Measurements from ENCODE around the gene BCL6. TPM values are rescaled to one million over a fixed set of nuclear protein-coding genes. Genes with fewer than 3 reads are reported as not detected.

BCL6 gene
- total and polyA plus RNA-seq, 2 of the 8 experiments (the other 6 are each of a cell fraction or from before 2014, with no cell fraction given), result 5.7 to 10.4 TPM

DNA sequence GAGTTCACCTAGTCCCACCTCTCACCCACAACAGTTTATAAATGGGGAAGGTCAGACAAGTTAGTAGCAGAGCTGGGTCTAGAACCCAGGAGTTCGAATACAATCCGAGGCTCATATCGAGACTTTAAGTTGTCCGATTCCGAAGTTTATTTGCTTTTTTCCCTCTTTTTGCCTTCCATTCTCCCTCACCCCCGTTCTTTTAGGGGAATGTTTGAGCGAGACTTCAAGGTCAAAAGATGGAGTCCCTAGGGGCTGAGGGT lies 7.3 kb downstream of the BCL6 start:
- ChIA-PET CTCF (ENCODE audit: partially characterized antibody) (interaction anchor here (0.6 to 6.4 kb wide), 30 partner anchors 9 to 1432 kb away, joined by 3 to 107 read pairs (median 4); no protein-coding TSS in a partner anchor), POLR2A (ENCODE audit: partially characterized antibody) (interaction anchor here (1.5 to 3.3 kb wide), 7 partner anchors 9 to 1213 kb away, joined by 3 to 13 read pairs (median 6); no protein-coding TSS in a partner anchor)
- Histone ChIP-seq H2BK12ac (ENCODE audit: low read depth, low read length) (0 out of 2 replicates have a peak overlapping the region, but pooled peaks have one; percentile 12), H3K9ac (replicated peaks in 1 of 4; ENCODE audit: extremely low read depth in 1 of 4, low read depth in 3 of 4, low read length in 3 of 4) (peak overlapping the region in 3 of 4 experiments; percentile 62 to 67 (median 65); a peak in 6 of 7 replicates), H3K4ac (replicated peaks; ENCODE audit: insufficient read length, low read depth, low read length) (peak overlapping the region; percentile 48), H2BK15ac (ENCODE audit: low read length) (peak overlapping the region; percentile 61; the same call in 1 of the 2 replicates), H3K79me2 (ENCODE audit: control insufficient read depth in 1 of 2, insufficient read depth in 2 of 2, low read length in 2 of 2) (0 out of 4 replicates have a peak, but pooled peaks cover 0 to 5% of the 10 kb centered on the region in 2 experiments), H3K23me2 (ENCODE audit: low read depth, low read length) (peaks cover 27% of the 10 kb centered on the region), H4K8ac (ENCODE audit: extremely low read depth, insufficient read depth, low read length) (no peak overlapping the region), H2BK20ac (ENCODE audit: low read length) (no peak overlapping the region), H3K27me3 (replicated peaks in 1 of 4; ENCODE audit: control insufficient read depth in 3 of 4, extremely low read depth in 1 of 4, insufficient read depth in 3 of 4, low read length in 3 of 4) (peaks cover 0 to 16% (median 7%) of the 10 kb centered on the region in 4 experiments; a peak in 3 of 7 replicates), H3K79me1 (ENCODE audit: low read depth, low read length) (no peaks in the 10 kb centered on the region), H3K4me2 (ENCODE audit: insufficient read depth in 1 of 2, low read depth in 2 of 2, low read length in 2 of 2) (peak overlapping the region; percentile 90 to 94), H3K36me3 (ENCODE audit: control insufficient read depth in 2 of 4, insufficient read depth in 4 of 4, low read length in 3 of 4) (peaks cover 0 to 4% (median 1%) of the 10 kb centered on the region in 4 experiments; a peak in 2 of 8 replicates), H4K5ac (ENCODE audit: insufficient read length, low read depth, low read length) (no peak overlapping the region), H3K23ac (ENCODE audit: insufficient read length) (no peak overlapping the region), H4K91ac (replicated peaks; ENCODE audit: insufficient read length, low read length) (peak overlapping the region; percentile 25), H2AK5ac (ENCODE audit: low read depth, low read length) (no peak overlapping the region), H3K4me1 (replicated peaks in 1 of 4; ENCODE audit: control insufficient read depth in 3 of 4, insufficient read depth in 4 of 4, low read length in 3 of 4) (peaks cover 0 to 19% (median 8%) of the 10 kb centered on the region in 4 experiments; a peak in 5 of 7 replicates), H3K14ac (ENCODE audit: insufficient read length) (no peak overlapping the region), H4K20me1 (replicated peaks in 1 of 2; ENCODE audit: control insufficient read depth in 1 of 2, insufficient read depth in 2 of 2, low read length in 2 of 2) (no peaks in the 10 kb centered on the region), H2BK5ac (ENCODE audit: low read depth, low read length) (0 out of 2 replicates have a peak overlapping the region, but pooled peaks have one; percentile 8), H3K9me3 (ENCODE audit: insufficient read depth in 2 of 2, low read depth in 1 of 2, low read length in 1 of 2) (no peaks in the 10 kb centered on the region), H3K18ac (ENCODE audit: extremely low read depth, low read length) (peak overlapping the region; percentile 79; the same call in 1 of the 2 replicates), H3K4me3 (ENCODE audit: extremely low read depth in 1 of 4, insufficient read depth in 2 of 4, low read depth in 3 of 4, low read length in 4 of 4) (peak overlapping the region; percentile 53 to 89 (median 83)), H3K56ac (replicated peaks; ENCODE audit: insufficient read length, low read depth, low read length) (no peak overlapping the region), H2AFZ (ENCODE audit: low read length) (0 out of 2 replicates have a peak overlapping the region, but pooled peaks have one; percentile 63), H2BK120ac (replicated peaks; ENCODE audit: low read depth, low read length) (no peak overlapping the region), H3K27ac (ENCODE audit: low read depth, low read length) (no peak overlapping the region)
- DNase-seq (ENCODE audit: low read depth in 1 of 2, low spot score in 2 of 2), result no peak
- TF ChIP-seq, protein P1, sequence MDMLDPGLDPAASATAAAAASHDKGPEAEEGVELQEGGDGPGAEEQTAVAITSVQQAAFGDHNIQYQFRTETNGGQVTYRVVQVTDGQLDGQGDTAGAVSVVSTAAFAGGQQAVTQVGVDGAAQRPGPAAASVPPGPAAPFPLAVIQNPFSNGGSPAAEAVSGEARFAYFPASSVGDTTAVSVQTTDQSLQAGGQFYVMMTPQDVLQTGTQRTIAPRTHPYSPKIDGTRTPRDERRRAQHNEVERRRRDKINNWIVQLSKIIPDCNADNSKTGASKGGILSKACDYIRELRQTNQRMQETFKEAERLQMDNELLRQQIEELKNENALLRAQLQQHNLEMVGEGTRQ (IDR thresholded peaks at IDR 0.05; ENCODE audit: low read length), result no peak
- no peak for TF ChIP-seq RAD21 (IDR thresholded peaks at IDR 0.05 in 1 of 2, conservative IDR thresholded peaks at IDR 0.05 in 1 of 2; ENCODE audit: low read depth in 2 of 2, low read length in 2 of 2)
- no peak for TF ChIP-seq SUZ12 (IDR thresholded peaks at IDR 0.05; ENCODE audit: low read length)
- TF ChIP-seq CHD1 (IDR thresholded peaks at IDR 0.05; ENCODE audit: low read depth, low read length), result no peak
- no peak for TF ChIP-seq NANOG (IDR thresholded peaks at IDR 0.05; ENCODE audit: insufficient read depth, low read depth, low read length, poor library complexity, severe bottlenecking)
- 2% methylated on average over 7 of the region's 7 CpGs; no CpG with 5 or more reads in 1 of the 2 experiments for WGBS, 2 experiments (ENCODE audit: extremely low coverage in 1 of 2, insufficient coverage in 1 of 2, insufficient read length in 1 of 2, insufficient replicate concordance in 2 of 2, low coverage in 1 of 2, low lambda C conversion rate in 2 of 2, missing lambda C conversion rate in 1 of 2)
- no peak for FAIRE-seq
